PC-3 (cell line): ENCODE measurements around the gene TOP3A.
"Not testable (repeated sequence)": the region's sequence is repeated elsewhere in the genome, so short reads cannot be mapped to it uniquely, and the experiment has no call there.

Source experiments
- CTCF ChIP-seq: fragments of 300-600 bp; sonication (generic); conservative IDR thresholded peaks from 2 replicates; pipeline ENCODE4 v1.5.1; 2017; ENCODE audit warnings: antibody characterized with exemption, low read depth, mild to moderate bottlenecking, low read length
- EZH2phosphoT487 ChIP-seq: fragments of 300-600 bp; sonication (generic); IDR thresholded peaks from 2 replicates; pipeline ENCODE4 v1.6.1; 2018; ENCODE audit warnings: mild to moderate bottlenecking, antibody characterized with exemption, low read length, borderline replicate concordance

- not testable (repeated sequence) for TF ChIP-seq CTCF, EZH2phosphoT487
Observed at GRCh38 chr17:18298061-18298460, 16.7 kb downstream of the TOP3A start.
